Stimulated activated CD4-positive, alpha-beta T cell treated with anti-CD3 and anti-CD28 coated beads, Interleukin-12 subunit alpha, Interleukin-12 subunit beta, amount 100 ng/mL, for 48 hours (primary cell): Measurements from ENCODE around the gene EHBP1.

Experiments used
- DNase-seq, 3 donors: peaks; one replicate each; pipeline ENCODE4 v3.0.0-alpha.2; 2020; ENCODE audit warnings: low read depth in 2 of 3, low spot score in 1 of 3

The EHBP1 gene

GRCh38 chr2:62775367-62775668 lies 69.8 kb downstream of the EHBP1 start:
- no peak for DNase-seq

- DNase-seq: no peak
Observed at GRCh38 chr2:62783679-62784078, 78.2 kb downstream of the EHBP1 start.

DNA sequence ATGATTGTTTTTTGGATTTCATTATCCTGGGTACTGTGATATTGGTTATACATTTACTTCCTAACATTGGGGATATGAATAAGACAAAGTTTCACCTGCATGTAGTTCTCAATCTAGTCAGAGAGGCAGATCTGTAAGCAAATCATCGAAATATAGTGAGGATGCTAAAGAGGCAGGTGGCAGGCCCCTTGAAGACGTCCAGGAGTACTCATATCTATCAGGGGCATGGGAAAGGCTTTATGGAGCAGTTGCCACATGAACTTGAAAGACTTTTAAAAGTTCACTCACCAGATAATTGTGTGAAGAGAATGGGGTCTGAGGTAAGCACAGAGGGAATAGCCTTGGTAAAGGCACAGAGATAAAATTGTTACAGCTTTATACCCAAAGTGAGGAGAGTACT lies 78.8 kb downstream of the EHBP1 start:
- DNase-seq: no peak

DNA sequence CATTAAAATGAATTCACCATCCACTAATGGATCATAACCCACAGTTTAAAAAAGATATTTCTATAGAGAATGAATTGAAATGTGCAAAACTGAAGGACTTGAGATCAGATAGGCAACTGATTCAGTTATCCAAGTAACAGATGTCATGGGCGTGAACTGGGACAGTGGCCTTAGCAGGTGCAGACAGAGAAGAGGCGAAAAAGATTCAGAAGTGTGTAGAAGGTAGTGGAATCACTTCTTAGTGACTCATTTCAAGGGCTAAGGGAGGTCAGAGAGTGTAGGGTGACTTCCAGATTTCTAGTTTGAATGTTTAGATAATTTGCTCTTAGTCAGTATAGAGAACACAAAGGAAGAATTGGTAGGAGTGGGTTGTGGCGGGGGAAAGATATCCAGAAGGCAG lies 79.7 kb downstream of the EHBP1 start:
- DNase-seq: no peak

DNA sequence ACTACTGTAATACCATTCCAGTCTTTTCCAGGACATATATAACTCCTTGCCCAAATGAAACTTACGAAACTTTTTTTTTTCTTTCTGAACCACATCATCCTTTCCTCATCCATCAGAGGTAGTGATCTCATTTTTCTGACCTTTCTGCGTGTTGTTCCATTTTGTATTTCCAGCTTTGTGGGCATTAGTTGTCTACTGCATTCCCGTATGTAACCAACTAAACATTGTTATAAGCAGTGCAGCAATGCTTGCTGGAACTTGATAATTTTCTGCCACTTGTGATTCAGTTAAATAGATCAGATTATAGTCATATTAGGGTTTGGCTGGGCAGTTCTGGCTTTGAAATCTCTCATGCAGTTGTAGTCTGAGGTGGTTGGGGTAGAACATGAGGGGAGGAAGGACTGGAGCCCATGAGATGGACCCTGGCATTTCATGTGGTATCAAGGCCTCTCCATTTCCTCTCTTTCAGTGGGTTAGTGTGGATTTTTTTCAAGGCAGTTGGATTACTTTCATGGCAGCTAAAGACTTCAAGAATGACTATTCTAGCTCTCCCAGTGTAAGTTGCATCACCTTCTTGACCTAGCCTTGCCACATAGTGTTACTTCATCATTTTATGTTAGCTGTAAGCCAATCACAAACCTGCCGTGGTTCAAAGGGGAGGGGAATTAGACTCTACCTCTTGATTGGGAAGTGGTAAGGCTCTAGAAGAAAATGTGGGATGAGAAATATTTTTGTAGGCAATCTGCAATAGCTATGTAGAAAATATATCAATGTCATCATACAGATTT lies 80.5 kb downstream of the EHBP1 start:
- no peak for DNase-seq

- no peak for DNase-seq
Observed at GRCh38 chr2:62787386-62787785, 81.9 kb downstream of the EHBP1 start.

GRCh38 chr2:62789518-62789917 lies 84.0 kb downstream of the EHBP1 start:
- no peak for DNase-seq

- no peak for DNase-seq
Observed at GRCh38 chr2:62789918-62790317, 84.4 kb downstream of the EHBP1 start.

DNA sequence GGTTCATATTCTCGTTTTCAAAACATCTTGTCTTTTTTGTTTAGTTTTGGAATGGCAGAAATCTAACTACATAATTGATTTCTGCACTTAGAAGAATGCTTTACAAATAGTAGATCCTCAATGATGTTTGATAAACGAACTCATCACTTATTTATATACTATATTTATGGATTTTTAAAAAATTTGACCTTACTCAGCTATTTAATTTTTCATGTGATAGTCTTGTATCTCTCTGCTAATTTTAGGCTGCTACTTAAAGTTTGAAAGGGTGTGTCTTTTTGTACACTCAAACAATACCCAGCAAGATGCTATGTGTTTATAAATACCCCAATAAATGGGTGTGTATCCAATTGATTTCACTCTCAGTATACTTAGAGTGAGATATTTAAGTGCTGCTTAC lies 86.9 kb downstream of the EHBP1 start:
- DNase-seq: no peak

DNA sequence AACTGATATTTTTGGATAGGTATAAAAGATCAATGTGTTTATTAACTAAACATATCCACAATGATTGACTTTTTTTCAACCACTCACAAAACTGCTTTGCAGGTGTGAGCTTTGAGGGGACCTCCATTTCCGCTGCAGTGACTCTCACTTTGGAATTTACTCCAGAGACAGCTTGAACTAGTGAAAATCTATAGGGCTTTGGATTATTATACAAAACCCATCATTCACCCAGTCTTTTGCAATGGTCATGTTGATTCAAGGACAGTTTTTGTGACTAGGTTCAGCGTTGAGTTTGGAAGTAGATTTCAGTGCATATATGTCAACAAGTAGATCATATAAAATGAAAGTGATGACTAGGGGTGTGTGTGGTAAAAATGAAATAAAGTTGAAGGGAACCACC lies 87.7 kb downstream of the EHBP1 start:
- no peak for DNase-seq

- no peak for DNase-seq
Observed at GRCh38 chr2:62794791-62795190, 89.3 kb downstream of the EHBP1 start.

- no peak for DNase-seq
Observed at GRCh38 chr2:62795341-62795740, 89.8 kb downstream of the EHBP1 start.

GRCh38 chr2:62797107-62797506 lies 91.6 kb downstream of the EHBP1 start:
- DNase-seq: no peak

DNA sequence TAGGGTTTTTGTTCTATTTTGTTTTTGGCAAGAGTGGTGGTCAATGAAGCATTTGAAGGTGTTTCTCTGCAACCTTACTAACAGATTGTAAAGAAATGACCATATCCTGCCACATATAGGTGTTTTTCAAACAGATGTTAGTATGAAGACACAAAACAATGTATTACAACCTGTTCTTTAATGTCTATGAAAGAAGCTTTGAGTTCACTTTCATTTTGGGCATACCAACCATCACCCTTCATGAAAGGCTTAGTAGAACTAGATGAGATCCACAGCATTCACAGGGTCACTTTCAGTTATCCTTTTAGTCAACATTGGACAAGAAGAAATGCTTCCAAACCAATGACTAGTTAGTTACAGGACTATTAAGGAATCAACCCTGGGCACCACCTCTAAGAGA lies 95.1 kb downstream of the EHBP1 start:
- DNase-seq: no peak

- no peak for DNase-seq
Observed at GRCh38 chr2:62801110-62801509, 95.6 kb downstream of the EHBP1 start.

- DNase-seq: no peak
Observed at GRCh38 chr2:62801814-62802523, 96.5 kb downstream of the EHBP1 start.

- no peak for DNase-seq
Observed at GRCh38 chr2:62803961-62804360, 98.4 kb downstream of the EHBP1 start.

DNA sequence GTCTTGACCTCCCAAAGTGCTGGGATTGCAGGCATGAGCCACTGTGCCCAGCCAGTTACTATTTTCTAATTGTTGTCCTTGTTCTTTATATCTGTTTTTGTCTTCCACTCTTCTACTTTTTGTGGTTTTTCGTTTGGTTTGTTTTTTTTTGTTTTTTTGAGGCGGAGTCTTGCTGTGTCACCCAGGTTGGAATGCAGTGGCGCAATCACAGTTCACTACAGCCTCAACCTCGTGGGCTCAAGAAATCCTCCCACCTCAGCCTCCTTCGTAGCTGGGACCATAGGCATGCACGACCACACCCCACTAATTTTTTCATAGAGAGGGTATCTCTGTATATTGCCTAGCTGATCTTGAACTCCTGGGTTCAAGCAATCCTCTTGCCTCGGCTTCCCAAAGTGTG lies 100.7 kb downstream of the EHBP1 start:
- no peak for DNase-seq

DNA sequence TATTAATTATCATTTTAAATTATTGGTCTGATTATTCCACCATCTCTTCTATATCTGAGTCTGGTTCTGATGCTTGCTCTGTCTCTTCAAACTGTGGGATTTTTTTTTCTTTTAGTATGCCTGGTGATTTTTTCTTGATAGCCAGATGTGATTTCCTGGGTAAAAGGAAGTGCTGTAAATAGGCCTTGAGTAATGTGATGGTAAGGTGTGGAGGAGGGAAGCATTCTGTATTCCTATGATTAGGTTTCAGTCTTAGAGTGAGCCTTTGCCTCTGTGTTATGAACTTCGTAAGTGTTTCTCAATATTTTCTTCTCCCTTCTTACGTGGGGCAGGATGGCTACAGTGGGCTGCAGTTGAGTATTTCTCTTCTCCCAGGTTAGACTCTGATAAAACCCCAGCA lies 103.0 kb downstream of the EHBP1 start:
- no peak for DNase-seq

GRCh38 chr2:62811086-62811485 lies 105.6 kb downstream of the EHBP1 start:
- DNase-seq: no peak

DNA sequence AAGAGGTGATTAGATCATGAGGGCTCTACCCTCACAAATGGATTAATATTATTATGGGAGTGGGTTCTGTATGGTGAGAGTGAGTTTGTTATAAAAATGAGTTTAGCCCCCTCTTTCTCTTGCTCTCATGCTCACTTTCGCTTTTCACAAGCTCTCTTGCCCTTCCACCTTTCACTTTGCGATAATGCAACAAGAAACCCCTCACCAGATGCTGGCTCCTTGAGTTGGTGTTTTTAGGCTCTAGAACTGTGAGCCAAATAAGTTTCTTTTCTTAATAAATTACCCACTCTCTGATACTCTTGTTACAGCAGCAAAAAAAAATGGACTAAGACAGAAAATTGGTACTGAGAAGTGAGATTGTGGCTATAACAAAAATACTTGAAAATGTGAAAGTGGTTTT lies 106.5 kb downstream of the EHBP1 start:
- no peak for DNase-seq

DNA sequence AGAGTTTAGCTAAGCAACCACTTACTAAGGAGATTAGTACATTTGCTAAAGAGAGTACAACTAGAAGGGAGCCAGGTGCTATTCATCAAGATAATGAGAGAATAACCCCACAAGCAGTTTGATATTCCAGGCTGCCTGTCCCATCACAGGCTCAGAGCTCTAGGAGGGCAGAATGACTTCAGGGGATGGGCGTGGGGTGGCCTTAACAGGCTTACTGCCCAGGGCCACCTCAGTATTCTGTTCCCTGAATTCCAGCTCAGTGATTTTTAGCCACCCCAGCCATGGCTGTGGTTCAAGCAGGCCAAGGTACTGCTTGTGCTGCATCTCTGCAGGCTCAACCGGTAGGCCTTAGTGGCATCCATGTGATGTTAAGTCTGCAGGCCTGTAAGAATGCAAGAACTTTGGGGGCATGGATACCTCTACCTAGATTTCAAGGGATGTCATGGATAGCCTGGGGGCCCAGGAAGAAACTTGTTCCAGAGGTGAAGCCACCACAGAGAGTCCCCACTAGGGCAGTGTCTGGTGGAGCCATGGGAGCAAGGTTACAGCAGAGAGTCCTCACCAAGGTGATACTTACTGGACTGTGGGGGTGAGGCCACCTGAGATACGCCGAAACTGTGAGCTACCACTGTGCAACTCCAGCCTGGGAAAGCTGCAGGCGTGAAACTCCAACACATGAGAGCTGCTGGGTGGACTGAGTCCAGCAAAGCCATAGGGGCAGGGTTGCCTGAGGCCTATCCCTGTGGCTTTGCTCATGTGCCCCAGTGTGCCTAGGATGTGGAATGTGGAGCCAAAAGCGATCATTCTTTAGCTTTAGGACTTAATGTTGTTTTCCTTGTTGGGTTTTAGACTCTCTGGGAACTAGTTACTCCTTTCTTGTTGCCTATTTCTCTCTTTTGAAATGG lies 107.7 kb downstream of the EHBP1 start:
- DNase-seq: no peak
